Endothelial cell of umbilical vein (primary cell): ENCODE results near the gene MTM1. TPM values are rescaled to one million over a fixed set of nuclear protein-coding genes. Genes with fewer than 3 reads are reported as not detected.

ENCODE experiments used
- BruUV-seq: library from RNA; stranded (reverse); fragments of 400-500 nt; replicated peaks from 2 replicates; lab custom pipeline; 2021; lab: Mats Ljungman, UMichigan
- CTCF ChIA-PET: fragments of 300-600, 350-600 bp; sonication (Branson Sonifier 250); formaldehyde crosslinking; loops from one replicate; lab custom pipeline; 2021; ENCODE audit warnings: antibody characterized with exemption, inconsistent platforms; lab: Charles Lee
- POLR2A ChIA-PET: fragments of 300-600, 350-600 bp; sonication (Branson Sonifier 250); formaldehyde crosslinking; loops from one replicate; lab custom pipeline; 2021; ENCODE audit warnings: antibody characterized with exemption, inconsistent platforms; lab: Charles Lee
- DNase-seq: peaks from one replicate; pipeline ENCODE4 v3.0.0-alpha.2; 2011; ENCODE audit warnings: low read depth, low spot score
- FAIRE-seq: peaks from 2 replicates; lab custom pipeline; 2011; peaks lifted over from hg19 to GRCh38; lab: Jason Lieb, UNC
- H2AFZ ChIP-seq: 2 replicates; pipeline ENCODE4 v1.6.0; 2012; ENCODE audit warnings: low read depth, low read length, control low read depth, inconsistent platforms
- H3K27ac ChIP-seq: 2 replicates; pipeline ENCODE4 v1.5.1; 2011; ENCODE audit warnings: low read depth, mild to moderate bottlenecking, control low read depth, low read length, moderate library complexity; ENCODE audit not compliant: insufficient read depth
- H3K27me3 ChIP-seq, 2 experiments: 2 replicates each; pipeline versions ENCODE4 v1.6.0 to v1.6.1; 2011; ENCODE audit warnings: low read length in 2 of 2, mixed read lengths in 1 of 2; ENCODE audit not compliant: control insufficient read depth in 2 of 2, insufficient read depth in 2 of 2
- H3K36me3 ChIP-seq, 2 experiments: 2 replicates in 1 of 2; 3 replicates in 1 of 2; pipeline ENCODE4 v1.5.1; 2011; ENCODE audit warnings: low read length in 2 of 2, mild to moderate bottlenecking in 1 of 2, moderate library complexity in 1 of 2; ENCODE audit not compliant: control insufficient read depth in 2 of 2, insufficient read depth in 2 of 2; ENCODE audit errors: extremely low read depth in 1 of 2
- H3K4me1 ChIP-seq: 3 replicates; pipeline ENCODE4 v1.5.1; 2011; ENCODE audit warnings: mild to moderate bottlenecking, low read length; ENCODE audit not compliant: control insufficient read depth, insufficient read depth; ENCODE audit errors: extremely low read depth
- H3K4me2 ChIP-seq: 2 replicates; pipeline ENCODE4 v1.6.1; 2011; ENCODE audit warnings: low read length, control low read depth, mixed read lengths; ENCODE audit not compliant: insufficient read depth
- H3K4me3 ChIP-seq, 3 experiments: fragments of 200-600 bp in 1 of 3; sonication (generic), shearing (Covaris generic) in 1 of 3; replicated peaks in 1 of 3; 2 replicates each; pipeline ENCODE4 v1.5.1; 2011 to 2016; ENCODE audit warnings: control low read depth in 3 of 3, low read length in 3 of 3, mild to moderate bottlenecking in 2 of 3, inconsistent platforms in 1 of 3, low read depth in 1 of 3, moderate library complexity in 1 of 3; ENCODE audit not compliant: insufficient read depth in 1 of 3
- H3K79me2 ChIP-seq: 2 replicates; pipeline ENCODE4 v1.6.0; 2012; ENCODE audit warnings: low read length, inconsistent platforms; ENCODE audit not compliant: control insufficient read depth, insufficient read depth
- H3K9ac ChIP-seq: replicated peaks from 2 replicates; pipeline ENCODE3; 2011; ENCODE audit warnings: low read length, control low read depth; ENCODE audit not compliant: insufficient read depth; ENCODE audit errors: extremely low read depth
- H3K9me1 ChIP-seq: replicated peaks from 3 replicates; pipeline ENCODE4 v1.6.0; 2011; ENCODE audit warnings: mild to moderate bottlenecking, low read length; ENCODE audit not compliant: control insufficient read depth, insufficient read depth; ENCODE audit errors: extremely low read depth
- H3K9me3 ChIP-seq: replicated peaks from 2 replicates; pipeline ENCODE4 v1.5.1; 2012; ENCODE audit warnings: low read length, inconsistent platforms; ENCODE audit not compliant: control insufficient read depth, insufficient read depth
- H4K20me1 ChIP-seq: replicated peaks from 2 replicates; pipeline ENCODE3; 2011; ENCODE audit warnings: mild to moderate bottlenecking, low read length; ENCODE audit not compliant: control insufficient read depth, insufficient read depth; ENCODE audit errors: extremely low read depth
- EZH2 ChIP-seq: IDR thresholded peaks from 2 replicates; pipeline ENCODE4 v1.6.1; 2012; ENCODE audit warnings: borderline replicate concordance, low read depth, mild to moderate bottlenecking, moderate library complexity, low read length, inconsistent platforms; ENCODE audit not compliant: severe bottlenecking
- FOS ChIP-seq: IDR thresholded peaks from 2 replicates; pipeline ENCODE4 v1.6.1; 2011; ENCODE audit warnings: mild to moderate bottlenecking, low read length, moderate library complexity, borderline replicate concordance; ENCODE audit not compliant: insufficient read depth
- GATA2 ChIP-seq: IDR thresholded peaks from 2 replicates; pipeline ENCODE4 v1.7.0; 2011; ENCODE audit warnings: low read depth, mild to moderate bottlenecking, moderate library complexity, mixed read lengths, low read length; ENCODE audit not compliant: insufficient read length, insufficient read depth
- JUN ChIP-seq: IDR thresholded peaks from 2 replicates; pipeline ENCODE4 v1.6.1; 2011; ENCODE audit warnings: borderline replicate concordance, low read depth; ENCODE audit not compliant: insufficient read length, insufficient read depth
- MYC ChIP-seq: IDR thresholded peaks from one replicate; pipeline ENCODE4 v1.6.1; 2011; ENCODE audit warnings: mild to moderate bottlenecking, low read depth, low read length
- POLR2A ChIP-seq: IDR thresholded peaks from 2 replicates; pipeline ENCODE4 v1.6.1; 2012; ENCODE audit warnings: low read depth, mild to moderate bottlenecking, control low read depth, low read length
- POLR2AphosphoS5 ChIP-seq: IDR thresholded peaks from 2 replicates; pipeline ENCODE4 v1.6.1; 2012; ENCODE audit warnings: low read depth, mild to moderate bottlenecking, control low read depth, low read length, moderate library complexity; ENCODE audit not compliant: insufficient read depth
- dilution Hi-C: fragments of 300-500 bp; cut with MboI; formaldehyde crosslinking; loops from one replicate; pipeline ENCODE4 v1.15.0; 2019; ENCODE audit warnings: low sequenced_read_pairs; ENCODE audit not compliant: extremely low pct_ligation_motif_present
- intact Hi-C: fragments of 100-400 bp; cut with micrococcal nuclease; formaldehyde crosslinking; loops from one replicate; pipeline ENCODE4 v1.10.0; 2022
- polyA plus RNA-seq, 4 experiments: library from polyadenylated mRNA; depleted of rRNA in 3 of 4; stranded (reverse) in 3 of 4; unstranded in 1 of 4; fragments of >200 nt; gene quantifications; 2 replicates each; pipeline versions ENCODE4 v1.2.1 to v1.2.3, GENCODE V29; 2011 to 2012; ENCODE audit warnings: missing spikeins in 1 of 4
- total RNA-seq: library from RNA; stranded (reverse); gene quantifications from 2 replicates; pipeline ENCODE4 v1.2.3, GENCODE V29; 2021
- TF ChIP-seq, protein P1 (sequence below), 2 donors: IDR thresholded peaks; 1 replicate in 1 of 2; 2 replicates in 1 of 2; pipeline ENCODE4 v1.5.1; 2011; ENCODE audit warnings: low read length in 2 of 2, mild to moderate bottlenecking in 2 of 2, moderate library complexity in 2 of 2, control low read depth in 1 of 2, inconsistent platforms in 1 of 2, low read depth in 1 of 2; ENCODE audit not compliant: insufficient read depth in 1 of 2; ENCODE audit errors: extremely low read depth in 1 of 2
- TF ChIP-seq, protein P2 (sequence below): IDR thresholded peaks from 2 replicates; pipeline ENCODE4 v1.6.1; 2011; ENCODE audit not compliant: insufficient read depth, insufficient read length

MTM1 gene
- total and polyA plus RNA-seq, 2 donors (not counting 3 experiments of a cell fraction or from before 2014, with no cell fraction given), result 2.4 to 13.2 TPM

DNA sequence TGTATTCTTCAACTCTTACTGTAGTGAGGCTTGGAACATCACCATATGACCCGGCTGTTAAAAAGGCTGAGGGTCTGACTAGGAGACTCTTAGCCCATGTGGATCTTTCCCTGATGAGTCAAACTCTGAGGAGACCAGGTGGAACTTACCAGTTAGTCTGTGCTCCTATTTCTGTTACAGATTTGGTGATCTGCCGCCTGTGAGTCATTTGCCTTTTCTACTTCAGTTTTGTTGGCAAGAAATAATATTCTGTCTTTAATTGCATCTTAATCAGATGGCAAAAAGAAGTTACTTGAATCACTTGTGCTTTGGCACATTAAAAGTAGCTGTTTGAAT lies 48.4 kb downstream of the MTM1 start:
- no peak for FAIRE-seq
- Histone ChIP-seq H3K4me3 (no peak overlapping the region), H3K27ac (no peak overlapping the region), H4K20me1 (no peaks in the 10 kb centered on the region), H3K4me2 (no peak overlapping the region), H3K27me3 (no peaks in the 10 kb centered on the region), H3K4me1 (no peaks in the 10 kb centered on the region), H3K79me2 (no peaks in the 10 kb centered on the region), H3K9me3 (no peaks in the 10 kb centered on the region), H3K36me3 (peaks cover 0 to 2% of the 10 kb centered on the region in 2 experiments), H3K9ac (no peak overlapping the region), H2AFZ (no peak overlapping the region), H3K9me1 (no peaks in the 10 kb centered on the region)
- intact Hi-C loops, result no loop called here
- POLR2A ChIA-PET, result no interaction called here
- no peak for TF ChIP-seq POLR2AphosphoS5
- TF ChIP-seq MYC, result no peak
- no peak for TF ChIP-seq EZH2
- TF ChIP-seq FOS, result no peak
- TF ChIP-seq, protein P1, sequence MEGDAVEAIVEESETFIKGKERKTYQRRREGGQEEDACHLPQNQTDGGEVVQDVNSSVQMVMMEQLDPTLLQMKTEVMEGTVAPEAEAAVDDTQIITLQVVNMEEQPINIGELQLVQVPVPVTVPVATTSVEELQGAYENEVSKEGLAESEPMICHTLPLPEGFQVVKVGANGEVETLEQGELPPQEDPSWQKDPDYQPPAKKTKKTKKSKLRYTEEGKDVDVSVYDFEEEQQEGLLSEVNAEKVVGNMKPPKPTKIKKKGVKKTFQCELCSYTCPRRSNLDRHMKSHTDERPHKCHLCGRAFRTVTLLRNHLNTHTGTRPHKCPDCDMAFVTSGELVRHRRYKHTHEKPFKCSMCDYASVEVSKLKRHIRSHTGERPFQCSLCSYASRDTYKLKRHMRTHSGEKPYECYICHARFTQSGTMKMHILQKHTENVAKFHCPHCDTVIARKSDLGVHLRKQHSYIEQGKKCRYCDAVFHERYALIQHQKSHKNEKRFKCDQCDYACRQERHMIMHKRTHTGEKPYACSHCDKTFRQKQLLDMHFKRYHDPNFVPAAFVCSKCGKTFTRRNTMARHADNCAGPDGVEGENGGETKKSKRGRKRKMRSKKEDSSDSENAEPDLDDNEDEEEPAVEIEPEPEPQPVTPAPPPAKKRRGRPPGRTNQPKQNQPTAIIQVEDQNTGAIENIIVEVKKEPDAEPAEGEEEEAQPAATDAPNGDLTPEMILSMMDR (IDR thresholded peaks at IDR 0.05; ENCODE audit: extremely low read depth in 1 of 2, insufficient read depth in 1 of 2, low read depth in 1 of 2, low read length in 2 of 2), result no peak
- TF ChIP-seq, protein P2, sequence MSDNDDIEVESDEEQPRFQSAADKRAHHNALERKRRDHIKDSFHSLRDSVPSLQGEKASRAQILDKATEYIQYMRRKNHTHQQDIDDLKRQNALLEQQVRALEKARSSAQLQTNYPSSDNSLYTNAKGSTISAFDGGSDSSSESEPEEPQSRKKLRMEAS, result no peak
- TF ChIP-seq GATA2, result no peak
- TF ChIP-seq JUN, result no peak
- no peak for TF ChIP-seq POLR2A
- no peak for DNase-seq
- dilution Hi-C loops, result no loop called here
- no TSS peak for BruUV-seq
- CTCF ChIA-PET, result no interaction called here
